Activated CD4-positive, alpha-beta T cell treated with anti-CD3 and anti-CD28 coated beads for 36 hours (primary cell): ENCODE measurements around the gene C20orf173. TPM values are rescaled to one million over a fixed set of nuclear protein-coding genes. Genes with fewer than 3 reads are reported as not detected.

Experiments
- ATAC-seq: fragments of 200-7000 bp; cut with Tn5 transposase; one replicate; pipeline ENCODE4 v1.10.0; 2021; ENCODE audit warnings: mild to moderate bottlenecking, moderate library complexity
- CTCF ChIA-PET: fragments of 350-600 bp; sonication (Branson Sonifier 250); formaldehyde crosslinking; loops from one replicate; lab custom pipeline; 2021; ENCODE audit warnings: antibody characterized with exemption; lab: Charles Lee
- POLR2A ChIA-PET: fragments of 350-600 bp; sonication (Branson Sonifier 250); formaldehyde crosslinking; loops from one replicate; lab custom pipeline; 2021; ENCODE audit warnings: antibody characterized with exemption, inconsistent platforms; lab: Charles Lee
- DNase-seq: peaks from one replicate; pipeline ENCODE4 v3.0.0-alpha.2; 2020
- H3K27ac Mint-ChIP-seq: one replicate; pipeline ENCODE4 v1.8.0; 2021; ENCODE audit warnings: mixed read lengths
- H3K27me3 Mint-ChIP-seq: one replicate; pipeline ENCODE4 v1.8.0; 2021; ENCODE audit warnings: mixed read lengths
- H3K36me3 Mint-ChIP-seq: one replicate; pipeline ENCODE4 v1.8.0; 2021; ENCODE audit warnings: low read depth, mixed read lengths
- H3K4me1 Mint-ChIP-seq: one replicate; pipeline ENCODE4 v1.8.0; 2021; ENCODE audit warnings: mixed read lengths
- H3K4me3 Mint-ChIP-seq: one replicate; pipeline ENCODE4 v1.8.0; 2021; ENCODE audit warnings: mild to moderate bottlenecking, moderate library complexity, mixed read lengths
- H3K9me3 Mint-ChIP-seq: one replicate; pipeline ENCODE4 v1.8.0; 2021; ENCODE audit warnings: low read depth, mixed read lengths
- intact Hi-C, 2 experiments: fragments of 100-400 bp; cut with DNase I in 1 of 2; cut with micrococcal nuclease in 1 of 2; formaldehyde crosslinking; loops; one replicate each; pipeline versions ENCODE4 v1.14.2 to v1.15.1; 2022 to 2024; cut with DNase I, micrococcal nuclease
- total RNA-seq, 2 experiments: library from RNA; stranded (reverse); gene quantifications; one replicate each; pipeline ENCODE4 v1.2.3, GENCODE V29; 2021

C20orf173 gene
- total RNA-seq, 2 experiments from 2014 or later = not detected

DNA sequence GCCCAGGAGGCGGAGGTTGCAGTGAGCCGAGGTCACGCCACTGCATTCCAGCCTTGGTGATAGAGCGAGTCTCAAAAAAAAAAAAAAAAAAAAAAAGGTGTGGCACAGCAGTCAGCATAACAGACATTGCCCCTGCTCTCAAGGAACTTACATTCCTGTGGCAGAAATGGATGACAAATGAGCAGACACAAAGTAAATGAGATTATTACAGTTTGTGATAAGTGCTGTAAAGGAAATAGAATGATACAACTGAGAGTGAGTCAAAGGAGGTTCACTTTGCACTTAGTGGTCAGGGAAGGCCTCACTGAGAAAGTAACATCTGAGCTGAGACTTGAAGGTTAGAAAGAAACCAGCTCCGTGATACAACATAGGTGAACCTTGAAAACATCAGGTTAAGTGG is 37.6 kb downstream of the C20orf173 start:
- Mint-ChIP-seq H3K27me3 (no peaks in the 10 kb centered on the region), H3K27ac (peak overlapping the region; percentile 98), H3K9me3 (no peaks in the 10 kb centered on the region), H3K4me1 (peaks cover 43% of the 10 kb centered on the region), H3K4me3 (peak overlapping the region; percentile 83), H3K36me3 (peaks cover 62% of the 10 kb centered on the region)
- ChIA-PET CTCF (interaction anchor here (1.4 to 2.2 kb wide), 3 partner anchors 13 to 46 kb away, joined by 5 to 6 read pairs (median 5); no protein-coding TSS in a partner anchor), POLR2A (interaction anchor here (0.8 to 1.8 kb wide), 3 partner anchors 169 to 250 kb away, joined by 3 to 9 read pairs (median 6); partner anchors contain the start of gene RBM39)
- ATAC-seq (peak; percentile 47), DNase-seq (no peak)
- intact Hi-C loops = loop anchor here in 1 of 2 experiments (2.0 to 5.0 kb wide), 2 partner anchors 37 to 170 kb away; partner anchors contain the start of genes CEP250, CPNE1 and RBM12

DNA sequence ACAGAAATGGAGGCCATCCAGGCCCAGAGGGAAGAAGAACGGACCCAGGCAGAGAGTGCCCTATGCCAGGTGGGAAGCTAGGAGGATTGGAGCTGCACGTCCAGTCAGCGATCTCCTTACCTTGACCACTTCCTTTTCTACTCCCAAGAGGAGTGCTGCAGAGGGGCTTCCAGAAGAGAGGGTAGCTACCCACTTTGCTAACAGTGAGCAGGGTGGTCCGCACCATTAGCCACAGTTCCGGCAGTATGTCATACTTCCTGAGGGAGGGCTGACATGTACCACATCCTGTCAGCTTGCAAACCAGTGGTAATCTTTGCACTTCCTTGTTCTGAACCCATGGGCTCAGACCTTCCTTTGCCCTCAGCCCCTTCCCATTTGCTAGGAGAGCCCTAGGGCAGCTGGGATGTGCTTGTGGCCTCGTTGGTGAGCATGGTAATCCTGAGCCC is 38.7 kb downstream of the C20orf173 start:
- intact Hi-C loops = loop anchor here in 1 of 2 experiments (2.0 to 5.0 kb wide), 2 partner anchors 36 to 172 kb away; partner anchors contain the start of genes CEP250, CPNE1 and RBM12
- Mint-ChIP-seq H3K9me3 (no peaks in the 10 kb centered on the region), H3K27ac (peak overlapping the region; percentile 98), H3K36me3 (peaks cover 62% of the 10 kb centered on the region), H3K4me1 (peaks cover 44% of the 10 kb centered on the region), H3K27me3 (no peaks in the 10 kb centered on the region), H3K4me3 (peak overlapping the region; percentile 83)
- peak; percentile 72 for DNase-seq
- peak; percentile 96 for ATAC-seq
- POLR2A ChIA-PET = interaction anchor here (0.6 to 1.8 kb wide), 4 partner anchors 36 to 253 kb away, joined by 3 to 7 read pairs (median 6); no protein-coding TSS in a partner anchor
- CTCF ChIA-PET = interaction anchor here (0.6 to 2.2 kb wide), 13 partner anchors 9 to 464 kb away, joined by 3 to 7 read pairs (median 4); partner anchors contain the start of genes CEP250 and SCAND1

DNA sequence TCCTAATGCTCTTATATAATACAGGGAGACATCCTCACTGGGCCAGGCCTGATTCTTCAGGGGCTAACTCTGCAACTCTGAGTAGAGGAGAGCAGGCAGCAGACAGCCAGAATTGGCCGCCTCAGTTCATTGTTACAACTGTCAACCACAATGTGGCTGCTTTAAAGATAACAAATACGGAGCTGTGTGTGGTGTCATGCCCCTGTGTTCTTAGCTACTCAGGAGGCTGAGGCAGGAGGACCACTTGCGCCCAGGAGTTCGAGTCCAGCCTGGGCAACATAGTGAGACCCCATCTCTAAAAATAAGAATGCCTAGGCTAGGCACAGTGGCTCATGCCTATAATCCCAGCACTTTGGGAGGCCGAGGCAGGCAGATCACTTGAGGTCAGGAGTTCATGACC is 39.7 kb downstream of the C20orf173 start:
- Mint-ChIP-seq H3K27ac (peak overlapping the region; percentile 67), H3K4me1 (peaks cover 42% of the 10 kb centered on the region), H3K9me3 (no peaks in the 10 kb centered on the region), H3K36me3 (peaks cover 59% of the 10 kb centered on the region), H3K27me3 (no peaks in the 10 kb centered on the region), H3K4me3 (peak overlapping the region; percentile 83)
- ChIA-PET POLR2A (interaction anchor here (0.7 kb wide), 1 partner anchor 11 kb away, joined by 3 read pairs; no protein-coding TSS in a partner anchor), CTCF (interaction anchor here (0.8 to 1.9 kb wide), 3 partner anchors 10 to 465 kb away, joined by 3 to 7 read pairs (median 3); partner anchors contain the start of gene SCAND1)
- DNase-seq (peak; percentile 16), ATAC-seq (no peak)
- intact Hi-C loops = loop anchor here in 1 of 2 experiments (2.0 to 5.0 kb wide), 2 partner anchors 35 to 173 kb away; partner anchors contain the start of genes CEP250, CPNE1 and RBM12

DNA sequence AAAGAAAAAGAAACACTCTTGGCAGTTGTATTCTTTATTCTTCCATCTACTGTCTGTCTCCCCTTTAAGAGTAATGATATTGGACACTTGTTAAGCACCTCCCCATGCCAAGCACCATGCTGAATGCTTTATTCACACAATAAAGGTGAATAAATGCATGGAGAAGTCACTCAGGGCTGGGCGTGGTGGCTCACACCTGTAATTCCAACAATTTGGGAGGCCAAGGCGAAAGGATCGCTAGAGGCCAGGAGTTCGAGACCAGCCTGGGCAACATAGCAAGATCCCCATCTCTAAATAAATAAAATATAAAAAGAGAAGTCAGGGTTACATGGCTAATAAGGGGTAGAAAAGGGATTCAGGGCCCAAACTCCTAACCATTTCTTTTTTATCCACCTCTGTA is 42.0 kb downstream of the C20orf173 start:
- Mint-ChIP-seq H3K9me3 (peaks cover 1% of the 10 kb centered on the region), H3K27ac (no peak overlapping the region), H3K36me3 (peaks cover 54% of the 10 kb centered on the region), H3K27me3 (no peaks in the 10 kb centered on the region), H3K4me3 (no peak overlapping the region), H3K4me1 (peaks cover 38% of the 10 kb centered on the region)
- ChIA-PET CTCF (interaction anchor here (0.6 kb wide), 1 partner anchor 109 kb away, joined by 3 read pairs; no protein-coding TSS in a partner anchor), POLR2A (no interaction called here)
- intact Hi-C loops = no loop called here
- DNase-seq (no peak), ATAC-seq (no peak)

DNA sequence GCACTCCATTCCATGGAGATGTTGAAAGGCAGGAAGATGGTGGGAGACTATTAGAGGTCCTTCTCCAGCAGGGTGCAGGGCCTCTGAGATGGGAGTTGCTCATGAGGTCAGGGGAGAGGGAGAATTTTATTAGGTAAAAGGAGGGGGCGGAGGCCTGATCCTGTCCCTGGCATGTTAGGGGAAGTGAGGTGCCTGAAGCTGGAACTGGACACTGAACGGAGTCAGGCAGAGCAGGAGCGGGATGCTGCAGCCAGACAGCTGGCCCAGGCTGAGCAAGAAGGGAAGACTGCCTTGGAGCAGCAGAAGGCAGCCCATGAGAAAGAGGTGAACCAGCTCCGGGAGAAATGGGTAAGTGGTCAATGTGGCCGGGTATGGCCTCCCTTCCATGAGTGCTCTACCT is 49.7 kb downstream of the C20orf173 start:
- intact Hi-C loops = no loop called here
- Mint-ChIP-seq H3K4me3 (no peak overlapping the region), H3K27me3 (no peaks in the 10 kb centered on the region), H3K27ac (peak overlapping the region; percentile 1), H3K4me1 (no peaks in the 10 kb centered on the region), H3K9me3 (peaks cover 1% of the 10 kb centered on the region), H3K36me3 (peaks cover 31% of the 10 kb centered on the region)
- ChIA-PET CTCF (interaction anchor here (1.2 to 1.7 kb wide), 2 partner anchors 11 to 37 kb away, joined by 3 to 6 read pairs; no protein-coding TSS in a partner anchor), POLR2A (interaction anchor here (1.4 kb wide), 1 partner anchor 10 kb away, joined by 3 read pairs; no protein-coding TSS in a partner anchor)
- DNase-seq (no peak), ATAC-seq (no peak)

DNA sequence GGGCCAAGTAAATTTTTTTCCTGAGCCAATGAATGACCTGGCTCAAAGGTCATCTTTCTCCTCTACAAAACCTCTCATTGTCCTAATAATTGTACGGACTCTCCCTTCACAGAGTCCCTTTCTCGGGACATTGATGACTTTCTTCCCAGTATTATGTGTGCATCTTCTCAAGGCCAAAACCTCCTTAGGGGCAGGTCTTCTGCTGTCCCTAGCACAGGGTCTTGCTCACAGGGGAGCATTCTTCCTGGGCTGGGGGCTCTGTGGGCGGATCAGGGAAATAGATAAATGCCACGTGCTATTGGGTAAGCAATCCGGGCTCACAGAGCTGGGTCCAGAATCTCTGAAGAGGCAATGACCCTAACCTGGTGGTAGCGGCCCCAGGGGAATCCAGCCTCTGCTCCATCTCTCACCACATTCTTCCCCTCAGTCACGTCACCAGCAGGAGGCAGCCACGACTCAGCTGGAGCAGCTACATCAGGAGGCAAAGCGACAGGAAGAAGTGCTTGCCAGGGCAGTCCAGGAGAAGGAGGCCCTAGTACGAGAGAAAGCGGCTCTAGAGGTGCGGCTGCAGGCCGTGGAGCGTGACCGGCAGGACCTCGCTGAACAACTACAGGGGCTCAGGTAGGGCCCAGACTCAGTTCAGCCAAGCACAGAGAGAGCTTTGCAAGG is 50.5 kb downstream of the C20orf173 start:
- H3K4me1 Mint-ChIP-seq = no peaks in the 10 kb centered on the region
- no peak for ATAC-seq
- DNase-seq = peak; percentile 39
- ChIA-PET POLR2A (interaction anchor here (1.4 kb wide), 1 partner anchor 11 kb away, joined by 3 read pairs; no protein-coding TSS in a partner anchor), CTCF (interaction anchor here (0.7 to 1.7 kb wide), 4 partner anchors 12 to 1449 kb away, joined by 3 to 6 read pairs (median 3); no protein-coding TSS in a partner anchor)
- H3K4me3 Mint-ChIP-seq = no peak overlapping the region
- H3K9me3 Mint-ChIP-seq = peaks cover 1% of the 10 kb centered on the region
- H3K27ac Mint-ChIP-seq = no peak overlapping the region
- H3K27me3 Mint-ChIP-seq = no peaks in the 10 kb centered on the region
- intact Hi-C loops = no loop called here
- H3K36me3 Mint-ChIP-seq = peaks cover 22% of the 10 kb centered on the region

Other genes starting within 250 kb of the C20orf173 start
- gene EIF6, start 244.9 kb downstream of the C20orf173 start, total RNA-seq = 100 to 1,000 TPM; 110 to 124 TPM
- gene FAM83C, start 237.2 kb downstream of the C20orf173 start, total RNA-seq = not detected
- gene UQCC1, start 117.7 kb downstream of the C20orf173 start, total RNA-seq = 10 to 100 TPM; 51.0 to 54.6 TPM
- not detected for gene GDF5, start 91.4 kb downstream of the C20orf173 start, total RNA-seq
- 10 to 100 TPM; 50.4 to 60.2 TPM for gene CEP250, start 74.1 kb downstream of the C20orf173 start, total RNA-seq
- 100 to 1,000 TPM; 109 to 127 TPM for gene ERGIC3, start 12.4 kb upstream of the C20orf173 start, total RNA-seq
- 1 to 10 TPM; 6.4 to 6.9 TPM for gene SPAG4, start 86.2 kb upstream of the C20orf173 start, total RNA-seq
- 100 to 1,000 TPM; 249 to 258 TPM for gene CPNE1, start 135.2 kb upstream of the C20orf173 start, total RNA-seq
- 100 to 1,000 TPM; 122 to 148 TPM for gene RBM12, start 135.2 kb upstream of the C20orf173 start, total RNA-seq
- gene NFS1, start 169.7 kb upstream of the C20orf173 start, total RNA-seq = 10 to 100 TPM; 43.2 to 44.6 TPM
- gene ROMO1, start 169.8 kb upstream of the C20orf173 start, total RNA-seq = 100 to 1,000 TPM in 1 of 2 experiments, 10 to 100 TPM in 1; 50.4 to 112 TPM
- 100 to 1,000 TPM; 303 to 356 TPM for gene RBM39, start 212.6 kb upstream of the C20orf173 start, total RNA-seq
- gene PHF20, start 242.4 kb upstream of the C20orf173 start, total RNA-seq = 10 to 100 TPM; 54.3 to 61.6 TPM